Neuron (in vitro differentiated cells): Measurements from ENCODE around the gene TOMM34.

Experiments used
- H2AFZ ChIP-seq: one replicate; pipeline ENCODE4 v1.6.1; 2013; ENCODE audit warnings: low read depth, mild to moderate bottlenecking, inconsistent platforms, low read length, moderate library complexity
- H3K27me3 ChIP-seq: one replicate; pipeline ENCODE4 v1.6.1; 2013; ENCODE audit warnings: low read length; ENCODE audit not compliant: insufficient read depth
- H3K36me3 ChIP-seq: one replicate; pipeline ENCODE4 v1.6.1; 2013; ENCODE audit warnings: low read length; ENCODE audit not compliant: insufficient read depth
- H3K4me1 ChIP-seq: one replicate; pipeline ENCODE4 v1.6.1; 2013; ENCODE audit warnings: low read length; ENCODE audit not compliant: insufficient read depth
- H3K4me3 ChIP-seq: 2 replicates; pipeline ENCODE4 v1.5.1; 2013; ENCODE audit warnings: mild to moderate bottlenecking, low read length, moderate library complexity
- H3K9me3 ChIP-seq: one replicate; pipeline ENCODE4 v1.6.1; 2013; ENCODE audit warnings: low read length

The TOMM34 gene

GRCh38 chr20:44973053-44973452 lies 12.9 kb upstream of the TOMM34 start:
- H3K9me3 ChIP-seq, result no peaks in the 10 kb centered on the region
- no peaks in the 10 kb centered on the region for H3K4me1 ChIP-seq
- no peak overlapping the region for H3K4me3 ChIP-seq
- peaks cover 47% of the 10 kb centered on the region for H3K36me3 ChIP-seq
- H2AFZ ChIP-seq, result no peak overlapping the region
- H3K27me3 ChIP-seq, result no peaks in the 10 kb centered on the region

- Histone ChIP-seq H2AFZ (no peak overlapping the region), H3K36me3 (peaks cover 29% of the 10 kb centered on the region), H3K4me3 (no peak overlapping the region), H3K27me3 (no peaks in the 10 kb centered on the region), H3K9me3 (no peaks in the 10 kb centered on the region), H3K4me1 (peaks cover 8% of the 10 kb centered on the region)
These were observed 10.1 kb upstream of the TOMM34 start for GRCh38 chr20:44970243-44970757.

GRCh38 chr20:44969300-44969894 lies 9.2 kb upstream of the TOMM34 start:
- Histone ChIP-seq H3K4me3 (no peak overlapping the region), H3K36me3 (peaks cover 20% of the 10 kb centered on the region), H3K9me3 (no peaks in the 10 kb centered on the region), H3K4me1 (peaks cover 8% of the 10 kb centered on the region), H2AFZ (no peak overlapping the region), H3K27me3 (no peaks in the 10 kb centered on the region)

GRCh38 chr20:44967207-44967807 lies 7.1 kb upstream of the TOMM34 start:
- Histone ChIP-seq H3K36me3 (peaks cover 4% of the 10 kb centered on the region), H3K9me3 (no peaks in the 10 kb centered on the region), H3K4me1 (peaks cover 8% of the 10 kb centered on the region), H3K27me3 (no peaks in the 10 kb centered on the region), H2AFZ (no peak overlapping the region), H3K4me3 (peak overlapping the region; percentile 67)

- peak within 1 kb of the TSS; percentile 67 for H3K4me3 ChIP-seq
- no peaks in the 10 kb centered on the region for H3K27me3 ChIP-seq
- no peaks in the 10 kb centered on the region for H3K36me3 ChIP-seq
- H2AFZ ChIP-seq, result peak within 1 kb of the TSS; percentile 97
- H3K9me3 ChIP-seq, result no peaks in the 10 kb centered on the region
- peaks cover 8% of the 10 kb centered on the region for H3K4me1 ChIP-seq
These were observed 6.1 kb upstream of the TOMM34 start, which contains the start of gene STK4 for GRCh38 chr20:44966030-44966961. Gene STK4 (plus strand): TSS chr20:44966512. CDS start chr20:44966569, 57 bp downstream.

GRCh38 chr20:44965651-44966029 lies 5.4 kb upstream of the TOMM34 start:
- Histone ChIP-seq H2AFZ (peak overlapping the region; percentile 97), H3K36me3 (no peaks in the 10 kb centered on the region), H3K27me3 (no peaks in the 10 kb centered on the region), H3K4me1 (peaks cover 10% of the 10 kb centered on the region), H3K4me3 (peak overlapping the region; percentile 67), H3K9me3 (no peaks in the 10 kb centered on the region)

- H3K27me3 ChIP-seq, result no peaks in the 10 kb centered on the region
- H2AFZ ChIP-seq, result no peak overlapping the region
- peaks cover 21% of the 10 kb centered on the region for H3K4me1 ChIP-seq
- no peak overlapping the region for H3K4me3 ChIP-seq
- H3K36me3 ChIP-seq, result no peaks in the 10 kb centered on the region
- H3K9me3 ChIP-seq, result no peaks in the 10 kb centered on the region
These were observed 3.4 kb upstream of the TOMM34 start for GRCh38 chr20:44963325-44964215.

GRCh38 chr20:44962483-44962882 lies 2.3 kb upstream of the TOMM34 start:
- H3K4me3 ChIP-seq, result no peak overlapping the region
- H3K9me3 ChIP-seq, result no peaks in the 10 kb centered on the region
- no peak overlapping the region for H2AFZ ChIP-seq
- H3K4me1 ChIP-seq, result peaks cover 23% of the 10 kb centered on the region
- H3K36me3 ChIP-seq, result no peaks in the 10 kb centered on the region
- no peaks in the 10 kb centered on the region for H3K27me3 ChIP-seq

- Histone ChIP-seq H3K9me3 (no peaks in the 10 kb centered on the region), H2AFZ (no peak overlapping the region), H3K27me3 (no peaks in the 10 kb centered on the region), H3K4me1 (peaks cover 17% of the 10 kb centered on the region), H3K36me3 (no peaks in the 10 kb centered on the region), H3K4me3 (no peak overlapping the region)
These were observed 1.7 kb upstream of the TOMM34 start for GRCh38 chr20:44961870-44962267.

- Histone ChIP-seq H3K4me3 (no peak overlapping the region), H3K9me3 (no peaks in the 10 kb centered on the region), H3K27me3 (no peaks in the 10 kb centered on the region), H3K4me1 (peaks cover 17% of the 10 kb centered on the region), H2AFZ (peak overlapping the region; percentile 81), H3K36me3 (peaks cover 1% of the 10 kb centered on the region)
These were observed 1.0 kb upstream of the TOMM34 start for GRCh38 chr20:44961011-44961869.

- Histone ChIP-seq H2AFZ (peak overlapping the region; percentile 81), H3K9me3 (no peaks in the 10 kb centered on the region), H3K36me3 (peaks cover 17% of the 10 kb centered on the region), H3K4me3 (peak overlapping the region; percentile 65), H3K4me1 (peaks cover 17% of the 10 kb centered on the region), H3K27me3 (no peaks in the 10 kb centered on the region)
These were observed 527 bp downstream of the TOMM34 start for GRCh38 chr20:44959638-44960102.
